HT1080 (cell line): ENCODE results near the gene FOXP4. TPM values are rescaled to one million over a fixed set of nuclear protein-coding genes. Genes with fewer than 3 reads are reported as not detected.
A peak's percentile ranks its signal among the peaks of the same experiment; 100 is the strongest.
"Not testable (repeated sequence)": the region's sequence is repeated elsewhere in the genome, so short reads cannot be mapped to it uniquely, and the experiment has no call there.

ENCODE experiments used
- DNase-seq: peaks from one replicate; pipeline ENCODE4 v3.0.0-alpha.2; 2015; ENCODE audit warnings: low read depth
- total RNA-seq: library from RNA; depleted of rRNA; stranded (reverse); fragments of >200 nt; shearing (Covaris generic); gene quantifications from 2 replicates; pipeline ENCODE4 v1.2.3, GENCODE V29; 2014

Gene FOXP4
- total RNA-seq, 1 experiment from 2014 or later: 10.8 TPM

GRCh38 chr6:41598670-41599014 is 52.5 kb downstream of the FOXP4 start:
- DNase-seq: no peak

GRCh38 chr6:41599015-41599851 is 53.1 kb downstream of the FOXP4 start:
- no peak for DNase-seq

DNA sequence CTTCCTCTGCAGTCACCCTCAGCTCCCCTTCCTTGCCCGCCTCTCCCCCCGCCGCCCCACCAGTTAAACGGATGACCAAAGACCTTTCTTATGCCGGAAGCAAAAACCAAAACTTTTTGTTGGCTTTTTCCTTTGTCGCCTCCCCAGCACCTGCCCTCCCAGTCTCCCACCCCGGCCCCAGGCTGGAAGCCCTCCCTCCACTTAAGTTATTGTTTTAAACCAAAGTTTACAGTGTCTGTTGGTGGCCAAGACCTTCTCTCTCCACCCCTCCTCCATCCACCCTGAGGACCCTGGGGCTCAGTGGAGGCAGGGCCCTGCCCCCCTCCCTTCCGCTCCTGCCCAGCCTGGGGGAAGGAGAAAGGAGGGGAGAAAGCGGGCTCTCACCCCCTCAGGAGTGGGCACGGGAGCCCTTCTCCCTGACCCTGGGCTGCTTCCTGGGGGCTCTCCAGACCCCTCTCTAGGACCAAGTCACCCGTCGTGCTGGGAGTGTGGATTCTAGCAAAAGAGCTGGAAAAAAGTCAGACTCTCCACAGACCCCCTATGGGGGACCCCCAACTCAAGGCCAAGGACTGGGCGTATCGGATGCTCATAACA is 53.8 kb downstream of the FOXP4 start:
- no peak for DNase-seq

DNA sequence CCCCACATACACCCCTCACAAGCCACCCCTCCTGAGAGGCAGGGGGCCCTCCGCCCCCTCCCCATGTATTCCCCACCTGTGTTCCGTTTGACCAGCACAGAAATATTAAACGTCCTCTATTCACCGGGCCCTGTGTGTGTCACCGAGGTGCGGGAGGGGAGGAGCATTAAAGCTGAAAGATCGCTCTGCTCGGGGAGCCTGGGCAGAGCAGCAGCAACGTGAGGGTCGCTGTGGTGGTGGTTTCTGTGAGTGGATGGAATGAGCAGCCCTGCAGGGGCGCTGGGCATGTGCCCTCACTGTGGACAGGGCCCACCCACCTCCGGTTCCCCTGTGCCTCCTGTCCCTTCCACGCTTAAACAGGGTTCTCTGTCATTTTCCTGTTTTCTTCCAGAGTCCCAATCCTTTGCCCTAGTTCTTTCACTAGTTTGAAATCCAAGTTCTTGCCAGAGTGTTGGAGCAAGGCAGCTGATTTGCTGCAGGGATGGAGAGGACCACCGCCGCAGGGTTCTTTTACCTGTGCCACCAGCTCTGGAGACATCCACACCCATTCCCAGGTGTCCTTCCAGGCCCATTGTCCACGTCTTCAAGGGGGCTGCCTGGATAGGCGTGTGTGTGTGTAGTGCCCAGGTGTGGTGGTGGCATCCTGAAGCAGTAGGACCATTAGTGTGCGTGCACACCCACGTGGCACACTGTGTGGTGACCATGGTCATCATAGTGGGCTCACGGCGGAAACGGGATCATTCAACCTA is 54.5 kb downstream of the FOXP4 start:
- DNase-seq: no peak

- DNase-seq: no peak
Observed at GRCh38 chr6:41601248-41601549, 55.0 kb downstream of the FOXP4 start.

- DNase-seq: no peak
Observed at GRCh38 chr6:41602422-41602743, 56.2 kb downstream of the FOXP4 start.

DNA sequence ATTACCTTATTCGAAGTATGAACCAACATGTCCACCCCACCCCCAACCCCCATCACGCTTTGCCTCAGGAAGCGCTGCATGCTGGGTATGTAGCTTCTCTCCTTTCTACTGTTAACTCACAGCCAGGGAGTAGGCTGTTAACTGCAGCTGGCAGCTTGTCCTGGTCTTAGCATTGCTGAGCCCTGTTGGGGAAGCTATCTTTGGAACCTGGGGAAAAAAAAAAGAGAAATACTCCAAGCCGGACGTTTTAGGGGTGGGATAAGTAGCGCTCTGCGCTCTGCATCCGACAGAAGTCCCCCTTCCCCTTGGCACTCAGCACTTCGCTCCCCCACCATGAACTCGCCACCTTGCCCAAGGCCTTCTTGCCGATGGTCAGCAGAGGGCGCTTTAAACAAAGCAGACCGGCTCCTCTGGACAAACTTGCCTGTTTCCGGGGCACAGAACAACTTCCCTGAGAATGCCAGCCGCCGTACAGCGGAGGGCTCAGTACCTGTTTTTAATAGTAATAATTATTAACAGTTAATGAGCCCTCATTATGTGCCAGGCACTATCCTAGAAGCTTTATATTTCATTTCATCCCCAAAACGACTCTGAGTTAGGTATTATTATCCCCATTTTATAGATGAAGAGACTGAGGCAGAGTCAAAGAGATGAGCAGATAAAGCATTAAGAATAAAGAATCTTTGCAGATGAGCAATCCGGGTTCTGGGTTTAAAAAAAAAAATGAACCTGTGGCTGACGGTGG is 56.9 kb downstream of the FOXP4 start:
- DNase-seq: peak; percentile 71

DNA sequence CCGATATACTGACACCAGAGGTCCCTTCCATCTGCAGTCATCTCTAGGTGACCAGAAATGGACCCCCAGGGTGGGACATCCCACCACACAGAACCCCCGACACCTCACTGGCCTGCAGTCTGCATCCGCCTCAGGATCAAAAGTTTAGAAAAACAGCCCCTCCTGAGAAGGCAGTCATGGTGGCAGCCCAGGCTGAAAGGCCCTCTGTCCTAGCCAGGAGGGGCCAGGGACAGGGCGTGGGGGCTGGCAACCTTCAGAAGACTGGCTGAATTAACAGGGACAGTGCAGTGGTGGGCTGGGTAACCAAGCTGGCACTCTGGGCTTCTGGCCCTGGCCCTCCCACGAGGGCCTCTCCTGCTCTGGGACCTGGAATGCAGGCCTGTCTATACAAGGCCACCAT is 57.8 kb downstream of the FOXP4 start:
- DNase-seq: no peak

GRCh38 chr6:41605649-41606048 is 59.5 kb downstream of the FOXP4 start:
- no peak for DNase-seq

DNA sequence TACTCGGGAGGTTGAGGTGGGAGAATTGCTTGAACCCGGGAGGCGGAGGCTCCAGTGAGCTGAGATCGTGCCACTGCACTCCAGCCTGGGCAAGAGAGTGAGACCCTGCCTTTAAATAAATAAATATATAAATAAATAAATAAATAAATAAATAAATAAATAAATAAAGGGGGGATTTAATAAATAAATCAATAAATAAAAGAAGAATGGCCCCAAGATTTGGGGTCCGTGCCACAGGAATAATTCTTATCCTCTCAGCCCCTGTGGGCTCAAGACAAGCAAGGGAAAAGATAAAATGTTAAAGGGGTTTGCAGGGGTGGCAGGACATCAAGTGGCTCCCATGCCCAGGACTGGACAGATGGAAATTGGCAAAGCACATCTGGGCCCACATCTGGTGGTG is 60.9 kb downstream of the FOXP4 start:
- DNase-seq: no peak

DNA sequence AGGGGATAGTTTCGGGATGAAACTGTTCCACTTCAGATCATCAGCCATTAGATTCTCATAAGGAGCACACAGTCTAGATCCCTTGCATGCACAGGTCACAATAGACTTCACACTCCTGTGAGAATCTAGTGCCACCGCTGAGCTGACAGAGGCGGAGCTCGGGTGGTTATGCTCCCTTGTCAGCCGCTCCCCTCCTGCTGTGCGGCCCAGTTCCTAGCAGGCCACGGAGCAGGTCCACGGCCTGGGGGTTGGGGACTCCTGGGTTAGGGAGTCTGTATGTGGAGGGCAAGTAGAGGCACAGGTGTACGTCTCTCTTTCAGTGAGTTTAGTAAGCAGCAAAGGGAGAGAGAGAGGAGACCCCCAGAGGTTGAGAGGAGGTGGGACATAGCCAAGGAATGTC is 61.6 kb downstream of the FOXP4 start:
- no peak for DNase-seq

DNA sequence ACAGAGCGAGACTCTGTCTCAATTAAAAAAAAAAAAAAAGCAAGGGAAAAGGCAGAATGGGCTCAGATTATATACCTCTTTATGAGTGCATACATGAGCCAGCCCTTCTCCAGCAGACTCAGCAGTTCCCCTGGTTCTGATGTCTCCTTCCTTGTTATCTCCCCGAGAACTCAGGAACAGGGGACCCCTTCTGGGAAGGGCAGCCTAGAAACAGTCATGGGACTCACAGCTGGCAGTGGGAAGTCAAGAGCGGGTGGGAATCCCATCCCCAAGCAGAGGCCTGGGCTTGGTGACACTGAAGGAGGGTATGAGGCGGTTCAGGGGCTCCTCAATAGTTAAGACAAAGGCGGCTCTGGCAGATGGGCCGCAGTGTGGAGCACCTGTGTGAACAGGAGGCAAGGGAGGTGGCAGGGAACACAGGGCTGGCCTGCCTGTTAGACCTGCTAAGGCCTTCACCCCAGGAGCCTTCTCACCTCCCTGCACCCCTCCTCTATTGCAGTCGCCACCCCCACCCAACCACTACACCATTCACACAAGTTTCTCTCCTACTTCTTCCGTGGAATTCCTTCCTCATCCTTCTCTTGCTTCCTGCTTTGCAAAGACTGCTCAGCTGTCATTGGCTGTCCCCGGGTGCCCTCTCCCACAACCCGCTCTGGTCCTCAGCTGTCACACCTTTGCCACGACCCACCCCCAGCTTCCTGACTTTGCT is 62.4 kb downstream of the FOXP4 start:
- no peak for DNase-seq

GRCh38 chr6:41614715-41615114 is 68.5 kb downstream of the FOXP4 start:
- no peak for DNase-seq

DNA sequence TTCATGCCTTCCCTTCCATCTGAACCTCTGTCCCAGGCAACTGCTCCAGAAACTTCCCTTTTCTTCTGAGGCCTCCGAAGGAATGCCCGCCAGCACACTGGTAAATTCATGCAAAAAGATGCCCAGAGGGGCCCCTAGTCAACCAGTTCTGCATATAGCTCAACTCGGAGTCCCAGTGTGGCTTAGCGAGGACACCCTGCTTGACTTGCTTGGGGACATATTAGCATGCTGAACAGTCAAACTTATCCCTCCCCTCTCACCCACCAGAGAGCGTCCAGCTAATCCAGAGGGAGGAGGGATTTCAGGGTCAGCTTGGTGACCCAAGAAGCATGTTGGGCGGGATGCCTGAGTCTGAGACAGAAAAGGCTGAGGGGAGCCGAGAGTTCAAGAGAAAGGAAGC is 69.1 kb downstream of the FOXP4 start:
- DNase-seq: no peak

DNA sequence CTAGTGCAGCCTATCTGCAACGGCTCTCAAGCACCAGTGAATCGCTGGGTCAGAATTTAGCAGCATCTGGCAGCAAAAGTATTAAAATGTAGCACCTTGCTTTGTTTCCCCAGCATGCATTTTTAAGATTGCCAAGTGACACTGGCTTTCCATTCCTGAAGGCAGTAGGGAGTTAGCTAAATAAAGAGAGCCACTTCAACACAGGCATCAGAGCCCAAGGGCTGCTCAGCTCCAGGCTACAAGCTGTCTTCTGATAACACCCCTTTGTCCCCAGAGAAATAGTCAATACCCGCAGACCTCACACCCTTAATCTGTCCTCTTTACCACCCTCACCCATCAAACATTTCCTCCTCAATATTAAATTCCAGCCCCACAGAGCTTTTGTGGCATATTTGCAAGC is 72.4 kb downstream of the FOXP4 start:
- DNase-seq: no peak

DNA sequence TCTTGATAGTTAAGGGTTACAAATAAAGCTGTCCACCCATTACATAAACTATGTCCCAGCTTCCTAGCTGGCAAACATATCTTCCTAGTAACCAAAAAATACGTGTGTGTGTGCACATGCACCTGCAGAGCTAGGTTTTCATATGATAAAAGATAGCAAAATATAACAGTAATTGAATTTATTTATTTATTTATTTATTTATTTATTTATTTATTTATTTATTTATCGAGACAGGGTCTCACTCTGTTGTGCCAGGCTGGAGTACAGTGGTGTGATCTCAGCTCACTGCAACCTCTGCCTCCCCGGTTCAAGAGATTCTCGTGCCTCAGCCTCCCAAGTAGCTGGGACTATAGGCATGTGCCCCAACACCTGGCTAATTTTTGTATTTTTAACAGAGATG is 73.0 kb downstream of the FOXP4 start:
- not testable (repeated sequence) for DNase-seq

DNA sequence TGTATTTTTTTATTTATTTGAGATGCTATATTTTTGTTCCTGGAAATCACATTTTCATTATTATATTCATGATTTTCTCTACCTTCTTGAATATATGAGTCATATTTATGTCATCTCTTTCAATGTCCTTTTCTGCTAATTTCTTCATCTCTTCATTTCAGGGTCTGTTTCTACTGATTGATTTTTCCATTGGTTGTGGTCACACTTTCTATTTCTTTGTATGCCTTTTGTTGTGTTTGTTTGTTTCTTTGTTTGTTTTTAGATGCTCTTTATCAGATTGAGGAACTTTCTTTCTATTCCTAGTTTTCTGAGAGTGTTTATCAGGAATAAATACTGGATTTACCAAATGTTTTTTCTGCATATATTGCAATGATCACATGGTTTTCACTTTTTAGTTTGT is 75.2 kb downstream of the FOXP4 start:
- no peak for DNase-seq

GRCh38 chr6:41621802-41622201 is 75.6 kb downstream of the FOXP4 start:
- no peak for DNase-seq

DNA sequence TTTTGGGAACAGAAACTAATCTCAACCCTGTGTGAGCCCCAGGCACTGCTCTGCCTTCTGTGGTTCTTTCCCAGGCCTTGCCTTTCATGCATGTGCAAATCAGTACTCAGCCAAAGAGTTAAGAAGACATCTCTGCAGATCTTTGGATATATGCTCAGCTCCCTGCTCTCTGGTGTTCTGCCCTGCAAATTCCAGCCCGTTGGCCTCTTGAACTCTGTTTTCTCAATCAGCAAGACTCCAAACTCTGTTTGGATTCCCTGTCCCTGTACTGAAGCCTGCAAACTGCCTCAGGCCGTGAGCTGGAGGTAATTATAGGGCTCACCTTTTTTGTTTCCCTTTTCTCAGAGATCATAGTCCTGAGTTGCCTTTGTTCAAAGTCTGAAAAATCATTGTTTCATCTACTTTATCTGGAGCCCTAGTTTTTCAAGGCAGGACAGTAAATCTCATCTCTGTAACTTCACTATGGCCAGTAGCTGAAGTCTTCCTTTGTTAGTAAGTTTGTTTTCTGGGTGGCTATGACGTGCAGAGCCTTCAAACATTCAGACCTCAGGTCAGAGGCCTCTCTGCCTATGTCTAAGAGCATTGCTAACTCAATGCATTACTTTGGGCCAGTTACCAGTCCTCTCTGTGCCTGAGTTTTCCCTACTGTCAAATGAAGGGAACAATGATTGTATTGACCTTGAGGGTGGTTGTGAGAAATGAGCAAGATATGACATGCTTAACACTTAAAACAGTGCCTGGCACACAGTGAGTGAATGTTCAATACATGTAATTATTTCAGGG is 76.2 kb downstream of the FOXP4 start:
- DNase-seq: no peak

DNA sequence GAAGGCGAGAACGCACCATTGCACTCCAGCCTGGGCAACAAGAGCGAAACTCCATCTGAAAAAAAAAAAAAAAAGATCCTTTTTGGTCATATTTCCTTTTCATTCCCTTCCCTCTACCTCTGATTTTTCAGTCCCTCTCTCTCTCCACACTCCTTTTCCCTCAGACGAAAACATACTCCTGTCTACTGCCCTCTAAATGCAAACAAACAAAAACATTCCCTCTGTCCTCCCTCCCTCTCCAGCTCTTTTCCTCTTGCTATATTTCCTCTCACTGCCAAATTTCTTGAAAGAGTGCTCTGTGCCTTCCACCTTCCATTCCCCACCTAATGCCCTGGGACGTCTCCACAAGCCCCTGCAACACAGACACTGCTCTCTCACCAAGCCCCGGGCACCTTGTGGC is 77.1 kb downstream of the FOXP4 start:
- no peak for DNase-seq
